Duodenal mucosa (tissue), 2 donors: Measurements from ENCODE around the gene CHPF.

Experiments used
- H3K27ac ChIP-seq: one replicate; pipeline ENCODE4 v1.7.0; 2013; ENCODE audit warnings: low read depth, low read length
- H3K27me3 ChIP-seq, 2 donors: one replicate each; pipeline ENCODE4 v1.7.0; 2013; ENCODE audit warnings: low read length in 2 of 2, control low read depth in 1 of 2; ENCODE audit not compliant: insufficient read depth in 2 of 2, control insufficient read depth in 1 of 2
- H3K36me3 ChIP-seq, 2 donors: one replicate each; pipeline ENCODE4 v1.7.0; 2013; ENCODE audit warnings: low read length in 2 of 2, control low read depth in 1 of 2; ENCODE audit not compliant: insufficient read depth in 2 of 2, control insufficient read depth in 1 of 2
- H3K4me1 ChIP-seq, 2 donors: one replicate each; pipeline ENCODE4 v1.7.0; 2013; ENCODE audit warnings: low read length in 2 of 2, control low read depth in 1 of 2; ENCODE audit not compliant: insufficient read depth in 2 of 2, control insufficient read depth in 1 of 2
- H3K4me3 ChIP-seq, 2 donors: one replicate each; pipeline ENCODE4 v1.7.0; 2013; ENCODE audit warnings: low read length in 2 of 2, low read depth in 1 of 2
- H3K9ac ChIP-seq, 2 donors: one replicate each; pipeline ENCODE4 v1.7.0; 2013; ENCODE audit warnings: low read length in 2 of 2, low read depth in 1 of 2
- H3K9me3 ChIP-seq, 2 donors: one replicate each; pipeline ENCODE4 v1.7.0; 2013; ENCODE audit warnings: low read length in 2 of 2, control low read depth in 1 of 2; ENCODE audit not compliant: control insufficient read depth in 1 of 2

Gene CHPF

GRCh38 chr2:219567131-219567530 lies 23.5 kb upstream of the CHPF start:
- Histone ChIP-seq H3K9ac (no peak overlapping the region), H3K4me1 (peaks cover 4 to 6% of the 10 kb centered on the region in 2 donors), H3K4me3 (no peak overlapping the region), H3K27me3 (peaks cover 1 to 8% of the 10 kb centered on the region in 2 donors), H3K27ac (no peak overlapping the region), H3K36me3 (no peaks in the 10 kb centered on the region), H3K9me3 (no peaks in the 10 kb centered on the region)

GRCh38 chr2:219566640-219567039 lies 23.0 kb upstream of the CHPF start:
- Histone ChIP-seq H3K4me1 (peaks cover 4 to 6% of the 10 kb centered on the region in 2 donors), H3K4me3 (no peak overlapping the region), H3K9ac (no peak overlapping the region), H3K27me3 (peaks cover 0 to 3% of the 10 kb centered on the region in 2 donors), H3K9me3 (no peaks in the 10 kb centered on the region), H3K27ac (no peak overlapping the region), H3K36me3 (no peaks in the 10 kb centered on the region)

- Histone ChIP-seq H3K4me1 (peaks cover 4 to 6% of the 10 kb centered on the region in 2 donors), H3K36me3 (no peaks in the 10 kb centered on the region), H3K27ac (no peak overlapping the region), H3K9ac (no peak overlapping the region), H3K27me3 (no peaks in the 10 kb centered on the region), H3K4me3 (no peak overlapping the region), H3K9me3 (no peaks in the 10 kb centered on the region)
These were observed 21.8 kb upstream of the CHPF start for GRCh38 chr2:219565130-219566080.

GRCh38 chr2:219563271-219563928 lies 19.8 kb upstream of the CHPF start:
- Histone ChIP-seq H3K9ac (no peak overlapping the region), H3K9me3 (no peaks in the 10 kb centered on the region), H3K27me3 (no peaks in the 10 kb centered on the region), H3K36me3 (no peaks in the 10 kb centered on the region), H3K27ac (no peak overlapping the region), H3K4me3 (no peak overlapping the region), H3K4me1 (peaks cover 4 to 6% of the 10 kb centered on the region in 2 donors)

- Histone ChIP-seq H3K4me3 (no peak overlapping the region), H3K9ac (no peak overlapping the region), H3K36me3 (no peaks in the 10 kb centered on the region), H3K9me3 (no peaks in the 10 kb centered on the region), H3K27me3 (no peaks in the 10 kb centered on the region), H3K27ac (no peak overlapping the region), H3K4me1 (peaks cover 4 to 6% of the 10 kb centered on the region in 2 donors)
These were observed 18.7 kb upstream of the CHPF start for GRCh38 chr2:219562049-219563020.

- H3K27me3 ChIP-seq = no peaks in the 10 kb centered on the region
- no peak overlapping the region for H3K4me3 ChIP-seq
- no peak overlapping the region for H3K9ac ChIP-seq
- H3K27ac ChIP-seq = no peak overlapping the region
- no peaks in the 10 kb centered on the region for H3K9me3 ChIP-seq
- H3K4me1 ChIP-seq = peaks cover 4 to 6% of the 10 kb centered on the region in 2 donors
- H3K36me3 ChIP-seq = no peaks in the 10 kb centered on the region
These were observed 17.8 kb upstream of the CHPF start for GRCh38 chr2:219561179-219562048.

- no peak overlapping the region for H3K4me3 ChIP-seq
- no peak overlapping the region for H3K9ac ChIP-seq
- H3K9me3 ChIP-seq = no peaks in the 10 kb centered on the region
- no peaks in the 10 kb centered on the region for H3K27me3 ChIP-seq
- H3K4me1 ChIP-seq = peaks cover 2 to 5% of the 10 kb centered on the region in 2 donors
- H3K36me3 ChIP-seq = no peaks in the 10 kb centered on the region
- H3K27ac ChIP-seq = no peak overlapping the region
These were observed 17.2 kb upstream of the CHPF start for GRCh38 chr2:219560893-219561178.

GRCh38 chr2:219560037-219560892 lies 16.7 kb upstream of the CHPF start:
- H3K9ac ChIP-seq = no peak overlapping the region
- H3K27me3 ChIP-seq = no peaks in the 10 kb centered on the region
- no peaks in the 10 kb centered on the region for H3K36me3 ChIP-seq
- no peaks in the 10 kb centered on the region for H3K9me3 ChIP-seq
- H3K4me1 ChIP-seq = no peaks in the 10 kb centered on the region
- H3K4me3 ChIP-seq = no peak overlapping the region
- no peak overlapping the region for H3K27ac ChIP-seq
